Testis (tissue), 2 donors: ENCODE measurements around the gene TRIM61.

ENCODE experiments used
- CTCF ChIP-seq, 3 experiments: fragments of 450-650 bp in 2 of 3; fragments of 200-600 bp in 1 of 3; sonication (generic) in 1 of 3; IDR thresholded peaks; one replicate each; pipeline ENCODE4 v1.5.1; 2016 to 2019; ENCODE audit warnings: antibody characterized with exemption in 3 of 3, mild to moderate bottlenecking in 2 of 3, moderate library complexity in 1 of 3
- POLR2A ChIP-seq: fragments of 450-650 bp; IDR thresholded peaks from one replicate; pipeline ENCODE4 v1.6.1; 2017; ENCODE audit warnings: antibody characterized with exemption, mild to moderate bottlenecking, moderate library complexity

- TF ChIP-seq CTCF (IDR thresholded peaks at IDR 0.05) (no peak), POLR2A (no peak)
Measured at GRCh38 chr4:165016971-165017370, 39.5 kb upstream of the TRIM61 start.
